Activated CD8-positive, alpha-beta T cell treated with anti-CD3 and anti-CD28 coated beads for 36 hours (primary cell): Measurements from ENCODE around the gene FRY. TPM values are rescaled to one million over a fixed set of nuclear protein-coding genes. Genes with fewer than 3 reads are reported as not detected.

ENCODE experiments used
- ATAC-seq: fragments of 200-7000 bp; cut with Tn5 transposase; one replicate; pipeline ENCODE4 v1.10.0; 2021; ENCODE audit warnings: mild to moderate bottlenecking, moderate library complexity
- CTCF ChIA-PET: fragments of 350-600 bp; sonication (Branson Sonifier 250); formaldehyde crosslinking; loops from one replicate; lab custom pipeline; 2021; ENCODE audit warnings: antibody characterized with exemption; lab: Charles Lee
- POLR2A ChIA-PET: fragments of 350-600 bp; sonication (Branson Sonifier 250); formaldehyde crosslinking; loops from one replicate; lab custom pipeline; 2021; ENCODE audit warnings: antibody characterized with exemption; lab: Charles Lee
- DNase-seq: peaks from one replicate; pipeline ENCODE4 v3.0.0-alpha.2; 2020
- H3K27ac Mint-ChIP-seq: one replicate; pipeline ENCODE4 v1.8.0; 2021; ENCODE audit warnings: mild to moderate bottlenecking, mixed read lengths
- H3K27me3 Mint-ChIP-seq: one replicate; pipeline ENCODE4 v1.8.0; 2021; ENCODE audit warnings: mixed read lengths
- H3K36me3 Mint-ChIP-seq: one replicate; pipeline ENCODE4 v1.8.0; 2021; ENCODE audit warnings: low read depth, mixed read lengths
- H3K4me1 Mint-ChIP-seq: one replicate; pipeline ENCODE4 v1.8.0; 2021; ENCODE audit warnings: low read depth, mixed read lengths
- H3K4me3 Mint-ChIP-seq: one replicate; pipeline ENCODE4 v1.8.0; 2021; ENCODE audit warnings: mild to moderate bottlenecking, moderate library complexity, mixed read lengths
- H3K9me3 Mint-ChIP-seq: one replicate; pipeline ENCODE4 v1.8.0; 2021; ENCODE audit warnings: mixed read lengths
- intact Hi-C: fragments of 100-400 bp; cut with micrococcal nuclease; formaldehyde crosslinking; loops from one replicate; pipeline ENCODE4 v1.10.0; 2022
- total RNA-seq, 2 experiments: library from RNA; stranded (reverse); gene quantifications; one replicate each; pipeline ENCODE4 v1.2.3, GENCODE V29; 2021
- TF ChIP-seq, protein P1 (sequence below): fragments of 200-600 bp; IDR thresholded peaks from one replicate; pipeline ENCODE4 v1.8.0; 2022; ENCODE audit warnings: antibody characterized with exemption, mild to moderate bottlenecking

FRY gene
- total RNA-seq, 2 experiments from 2014 or later, result 0.58 to 0.68 TPM

DNA sequence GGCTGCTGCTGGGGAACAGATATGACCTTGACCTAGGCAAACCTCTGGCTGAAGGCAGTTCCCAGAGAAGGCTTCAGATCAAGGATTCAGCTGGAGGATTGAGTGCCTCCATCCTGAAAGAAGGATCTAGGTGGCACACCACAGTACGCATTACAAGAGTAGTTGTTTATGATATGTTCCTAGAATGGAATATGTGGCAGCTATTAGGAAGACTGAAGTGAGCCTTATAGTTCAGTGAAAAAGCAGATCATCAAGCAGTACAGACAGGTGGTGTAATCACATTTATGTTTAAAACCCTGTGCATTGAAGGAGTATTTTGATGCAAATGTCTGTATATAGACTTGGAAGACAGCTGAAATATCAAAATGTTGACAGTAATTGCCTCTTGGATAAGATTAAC lies 167.6 kb downstream of the FRY start:
- Mint-ChIP-seq H3K27me3 (no peaks in the 10 kb centered on the region), H3K9me3 (no peaks in the 10 kb centered on the region), H3K27ac (no peak overlapping the region), H3K36me3 (no peaks in the 10 kb centered on the region), H3K4me1 (no peaks in the 10 kb centered on the region), H3K4me3 (no peak overlapping the region)
- TF ChIP-seq, protein P1, sequence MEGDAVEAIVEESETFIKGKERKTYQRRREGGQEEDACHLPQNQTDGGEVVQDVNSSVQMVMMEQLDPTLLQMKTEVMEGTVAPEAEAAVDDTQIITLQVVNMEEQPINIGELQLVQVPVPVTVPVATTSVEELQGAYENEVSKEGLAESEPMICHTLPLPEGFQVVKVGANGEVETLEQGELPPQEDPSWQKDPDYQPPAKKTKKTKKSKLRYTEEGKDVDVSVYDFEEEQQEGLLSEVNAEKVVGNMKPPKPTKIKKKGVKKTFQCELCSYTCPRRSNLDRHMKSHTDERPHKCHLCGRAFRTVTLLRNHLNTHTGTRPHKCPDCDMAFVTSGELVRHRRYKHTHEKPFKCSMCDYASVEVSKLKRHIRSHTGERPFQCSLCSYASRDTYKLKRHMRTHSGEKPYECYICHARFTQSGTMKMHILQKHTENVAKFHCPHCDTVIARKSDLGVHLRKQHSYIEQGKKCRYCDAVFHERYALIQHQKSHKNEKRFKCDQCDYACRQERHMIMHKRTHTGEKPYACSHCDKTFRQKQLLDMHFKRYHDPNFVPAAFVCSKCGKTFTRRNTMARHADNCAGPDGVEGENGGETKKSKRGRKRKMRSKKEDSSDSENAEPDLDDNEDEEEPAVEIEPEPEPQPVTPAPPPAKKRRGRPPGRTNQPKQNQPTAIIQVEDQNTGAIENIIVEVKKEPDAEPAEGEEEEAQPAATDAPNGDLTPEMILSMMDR, result no peak
- intact Hi-C loops, result no loop called here
- DNase-seq (no peak), ATAC-seq (no peak)
- POLR2A ChIA-PET, result no interaction called here
- CTCF ChIA-PET, result no interaction called here

DNA sequence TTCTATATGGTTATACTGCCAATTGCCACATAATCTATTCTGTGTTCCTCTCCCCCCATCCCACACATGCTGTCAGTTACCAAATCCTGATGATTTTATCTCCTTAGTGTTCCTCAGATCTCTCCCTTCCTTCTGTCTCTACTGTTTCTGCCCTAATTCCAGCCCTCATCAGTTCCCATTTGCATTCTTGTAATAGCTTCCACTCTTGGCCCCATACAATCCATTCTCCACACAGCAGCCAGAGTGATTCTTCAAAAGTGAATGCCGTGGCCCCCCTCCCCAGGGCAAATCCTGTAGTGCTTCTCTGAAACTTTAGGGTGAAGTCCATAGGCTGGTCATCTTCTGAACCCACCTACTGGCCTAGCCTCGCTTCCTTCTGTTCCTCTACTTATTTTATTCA lies 169.2 kb downstream of the FRY start:
- no peaks in the 10 kb centered on the region for H3K36me3 Mint-ChIP-seq
- no peak overlapping the region for H3K27ac Mint-ChIP-seq
- H3K9me3 Mint-ChIP-seq, result no peaks in the 10 kb centered on the region
- TF ChIP-seq, protein P1, result no peak
- H3K4me1 Mint-ChIP-seq, result no peaks in the 10 kb centered on the region
- H3K27me3 Mint-ChIP-seq, result no peaks in the 10 kb centered on the region
- CTCF ChIA-PET, result no interaction called here
- POLR2A ChIA-PET, result no interaction called here
- DNase-seq (no peak), ATAC-seq (no peak)
- intact Hi-C loops, result no loop called here
- no peak overlapping the region for H3K4me3 Mint-ChIP-seq

DNA sequence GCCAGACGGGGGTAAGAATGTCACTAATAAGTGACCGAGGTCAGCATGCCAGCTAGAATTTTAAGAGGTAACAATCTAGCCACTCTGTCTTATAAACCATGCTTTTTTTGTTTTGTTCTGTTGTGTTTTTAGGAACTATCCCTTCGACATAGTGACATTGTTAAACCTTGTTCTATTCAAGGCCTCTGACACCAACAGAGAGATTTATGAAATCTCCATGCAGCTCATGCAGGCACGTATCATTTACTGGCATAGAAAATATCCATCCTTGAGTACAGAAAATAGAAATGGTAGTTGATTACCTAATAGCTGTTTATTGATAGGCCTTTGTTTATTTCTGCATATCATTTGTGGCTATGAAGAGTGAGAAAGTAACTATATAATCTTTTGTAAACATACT lies 170.2 kb downstream of the FRY start:
- Mint-ChIP-seq H3K4me3 (no peak overlapping the region), H3K27me3 (no peaks in the 10 kb centered on the region), H3K36me3 (no peaks in the 10 kb centered on the region), H3K27ac (no peak overlapping the region), H3K9me3 (no peaks in the 10 kb centered on the region), H3K4me1 (no peaks in the 10 kb centered on the region)
- intact Hi-C loops, result no loop called here
- CTCF ChIA-PET, result no interaction called here
- ATAC-seq (no peak), DNase-seq (no peak)
- POLR2A ChIA-PET, result no interaction called here
- TF ChIP-seq, protein P1, result no peak

DNA sequence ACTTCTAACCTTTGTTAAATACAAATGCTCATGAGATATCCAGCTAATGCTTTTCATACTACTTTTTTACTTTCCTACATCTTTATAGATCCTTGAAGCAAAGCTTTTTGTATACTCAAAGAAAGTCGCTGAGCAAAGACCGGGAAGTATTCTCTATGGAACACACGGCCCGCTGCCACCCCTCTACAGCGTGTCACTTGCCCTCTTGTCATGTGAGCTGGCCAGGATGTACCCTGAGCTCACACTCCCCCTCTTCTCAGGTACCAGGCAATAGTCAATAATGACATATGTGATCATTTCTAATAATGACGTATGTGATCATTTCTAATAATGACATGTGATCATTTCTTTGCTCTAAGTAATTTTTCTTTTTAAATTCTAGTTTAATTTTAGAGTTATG lies 170.7 kb downstream of the FRY start:
- no peaks in the 10 kb centered on the region for H3K4me1 Mint-ChIP-seq
- H3K4me3 Mint-ChIP-seq, result no peak overlapping the region
- ChIA-PET CTCF (no interaction called here), POLR2A (no interaction called here)
- DNase-seq (no peak), ATAC-seq (no peak)
- intact Hi-C loops, result no loop called here
- H3K9me3 Mint-ChIP-seq, result no peaks in the 10 kb centered on the region
- TF ChIP-seq, protein P1, result no peak
- no peak overlapping the region for H3K27ac Mint-ChIP-seq
- no peaks in the 10 kb centered on the region for H3K27me3 Mint-ChIP-seq
- H3K36me3 Mint-ChIP-seq, result no peaks in the 10 kb centered on the region

DNA sequence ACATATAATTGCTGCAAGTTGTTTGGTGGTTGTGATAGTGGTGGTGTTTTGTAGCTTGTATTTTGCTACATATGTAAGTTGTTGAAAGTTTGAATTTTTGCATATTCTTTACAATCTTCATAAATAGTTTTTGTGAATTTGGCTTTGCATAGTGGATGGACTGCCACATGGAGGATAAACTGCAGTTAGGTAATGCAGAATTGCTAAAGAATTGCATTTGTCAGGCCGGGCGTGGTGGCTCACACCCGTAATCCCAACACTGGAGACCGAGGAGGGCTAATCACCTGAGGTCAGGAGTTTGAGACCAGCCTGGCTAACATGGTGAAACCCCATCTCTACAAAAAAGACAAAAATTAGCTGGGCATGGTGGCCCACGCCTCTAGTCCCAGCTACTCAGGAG lies 171.6 kb downstream of the FRY start:
- Mint-ChIP-seq H3K36me3 (no peaks in the 10 kb centered on the region), H3K9me3 (no peaks in the 10 kb centered on the region), H3K4me3 (no peak overlapping the region), H3K4me1 (no peaks in the 10 kb centered on the region), H3K27ac (no peak overlapping the region), H3K27me3 (no peaks in the 10 kb centered on the region)
- ATAC-seq, result no peak
- POLR2A ChIA-PET, result no interaction called here
- no peak for DNase-seq
- intact Hi-C loops, result no loop called here
- CTCF ChIA-PET, result no interaction called here
- TF ChIP-seq, protein P1, result no peak
